ENCODE data around the gene FZD4.

The FZD4 gene

GRCh38 chr11:86906198-86906597, 49.0 kb downstream of the FZD4 start:
- H3K27ac ChIP-seq (ENCODE audit: extremely low read depth, low read depth, low read length) = no peak overlapping the region
- TF ChIP-seq ZNF623 (tag by site-specific recombination; IDR thresholded peaks at IDR 0.05) (no peak), ZNF777 (tag by site-specific recombination; IDR thresholded peaks at IDR 0.05; ENCODE audit: borderline replicate concordance) (no peak)
- no peaks in the 10 kb centered on the region for H3K36me3 ChIP-seq (ENCODE audit: control insufficient read depth in 2 of 2, insufficient read depth in 1 of 2, low read length in 2 of 2)
- CTCF ChIA-PET = interaction anchor here (0.6 to 4.6 kb wide), 2 partner anchors 36 to 79 kb away, joined by 3 to 16 read pairs; no protein-coding TSS in a partner anchor
- H3K9me3 ChIP-seq (ENCODE audit: control insufficient read depth, insufficient read depth, low read depth, low read length) = no peaks in the 10 kb centered on the region
- no peak overlapping the region for H3K4me3 ChIP-seq (ENCODE audit: low read depth, low read length)
- POLR2A ChIA-PET = no interaction called here
- no peaks in the 10 kb centered on the region for H3K4me1 ChIP-seq (ENCODE audit: control insufficient read depth, insufficient read depth, low read length)

DNA sequence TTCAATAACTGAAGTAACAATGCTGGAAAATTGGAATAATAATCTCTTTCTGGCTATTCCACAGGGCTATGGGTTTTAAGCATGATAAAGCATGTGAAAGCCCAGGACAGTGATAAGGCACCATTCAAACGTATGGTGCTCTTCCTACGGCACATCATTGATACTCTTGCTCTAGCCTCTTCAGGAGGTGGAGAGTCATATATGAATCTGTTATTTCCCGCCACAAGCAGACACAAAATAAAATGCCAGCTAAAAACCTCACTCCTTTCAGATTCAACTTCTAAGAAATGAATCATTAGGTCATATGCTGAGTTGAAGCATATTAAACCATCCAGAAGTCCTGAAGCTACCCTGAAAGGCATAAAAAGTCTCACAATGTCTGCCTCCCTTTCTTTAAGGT, 49.9 kb downstream of the FZD4 start:
- Histone ChIP-seq H3K4me3 (ENCODE audit: low read depth, low read length) (no peak overlapping the region), H3K27ac (ENCODE audit: extremely low read depth, low read depth, low read length) (no peak overlapping the region), H3K9me3 (ENCODE audit: control insufficient read depth, insufficient read depth, low read depth, low read length) (no peaks in the 10 kb centered on the region), H3K36me3 (ENCODE audit: control insufficient read depth in 2 of 2, insufficient read depth in 1 of 2, low read length in 2 of 2) (no peaks in the 10 kb centered on the region), H3K4me1 (ENCODE audit: control insufficient read depth, insufficient read depth, low read length) (no peaks in the 10 kb centered on the region)
- POLR2A ChIA-PET = no interaction called here
- CTCF ChIA-PET = interaction anchor here (0.6 to 4.6 kb wide), 5 partner anchors 9 to 511 kb away, joined by 3 to 16 read pairs (median 4); no protein-coding TSS in a partner anchor
- TF ChIP-seq, protein P1, sequence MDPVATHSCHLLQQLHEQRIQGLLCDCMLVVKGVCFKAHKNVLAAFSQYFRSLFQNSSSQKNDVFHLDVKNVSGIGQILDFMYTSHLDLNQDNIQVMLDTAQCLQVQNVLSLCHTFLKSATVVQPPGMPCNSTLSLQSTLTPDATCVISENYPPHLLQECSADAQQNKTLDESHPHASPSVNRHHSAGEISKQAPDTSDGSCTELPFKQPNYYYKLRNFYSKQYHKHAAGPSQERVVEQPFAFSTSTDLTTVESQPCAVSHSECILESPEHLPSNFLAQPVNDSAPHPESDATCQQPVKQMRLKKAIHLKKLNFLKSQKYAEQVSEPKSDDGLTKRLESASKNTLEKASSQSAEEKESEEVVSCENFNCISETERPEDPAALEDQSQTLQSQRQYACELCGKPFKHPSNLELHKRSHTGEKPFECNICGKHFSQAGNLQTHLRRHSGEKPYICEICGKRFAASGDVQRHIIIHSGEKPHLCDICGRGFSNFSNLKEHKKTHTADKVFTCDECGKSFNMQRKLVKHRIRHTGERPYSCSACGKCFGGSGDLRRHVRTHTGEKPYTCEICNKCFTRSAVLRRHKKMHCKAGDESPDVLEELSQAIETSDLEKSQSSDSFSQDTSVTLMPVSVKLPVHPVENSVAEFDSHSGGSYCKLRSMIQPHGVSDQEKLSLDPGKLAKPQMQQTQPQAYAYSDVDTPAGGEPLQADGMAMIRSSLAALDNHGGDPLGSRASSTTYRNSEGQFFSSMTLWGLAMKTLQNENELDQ (tag by site-specific recombination; IDR thresholded peaks at IDR 0.05; ENCODE audit: low read depth) = no peak
- no peak for TF ChIP-seq ZNF202 (tag by site-specific recombination; IDR thresholded peaks at IDR 0.05; ENCODE audit: borderline replicate concordance)
- no peak for TF ChIP-seq ZNF677 (tag by site-specific recombination; IDR thresholded peaks at IDR 0.05)
- TF ChIP-seq ZNF157 (tag by site-specific recombination; IDR thresholded peaks at IDR 0.05) = no peak
- TF ChIP-seq ZNF274 (IDR thresholded peaks at IDR 0.05; ENCODE audit: low read length) = no peak
- no peak for TF ChIP-seq ZNF274 (tag by site-specific recombination; IDR thresholded peaks at IDR 0.05; ENCODE audit: borderline replicate concordance)
- TF ChIP-seq ZBTB10 (tag by site-specific recombination; IDR thresholded peaks at IDR 0.05) = no peak
- TF ChIP-seq ZNF391 (tag by site-specific recombination; IDR thresholded peaks at IDR 0.05; ENCODE audit: borderline replicate concordance, low read depth) = no peak
- TF ChIP-seq ZNF138 (tag by site-specific recombination; IDR thresholded peaks at IDR 0.05; ENCODE audit: borderline replicate concordance) = no peak
- TF ChIP-seq, protein P2, sequence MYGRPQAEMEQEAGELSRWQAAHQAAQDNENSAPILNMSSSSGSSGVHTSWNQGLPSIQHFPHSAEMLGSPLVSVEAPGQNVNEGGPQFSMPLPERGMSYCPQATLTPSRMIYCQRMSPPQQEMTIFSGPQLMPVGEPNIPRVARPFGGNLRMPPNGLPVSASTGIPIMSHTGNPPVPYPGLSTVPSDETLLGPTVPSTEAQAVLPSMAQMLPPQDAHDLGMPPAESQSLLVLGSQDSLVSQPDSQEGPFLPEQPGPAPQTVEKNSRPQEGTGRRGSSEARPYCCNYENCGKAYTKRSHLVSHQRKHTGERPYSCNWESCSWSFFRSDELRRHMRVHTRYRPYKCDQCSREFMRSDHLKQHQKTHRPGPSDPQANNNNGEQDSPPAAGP (tag by site-specific recombination; IDR thresholded peaks at IDR 0.05) = no peak
- no peak for TF ChIP-seq ZNF596 (tag by site-specific recombination; IDR thresholded peaks at IDR 0.05)
- TF ChIP-seq PRDM4 (tag by site-specific recombination; IDR thresholded peaks at IDR 0.05) = no peak
- no peak for TF ChIP-seq ZNF324 (tag by site-specific recombination; IDR thresholded peaks at IDR 0.05)
- no peak for TF ChIP-seq ZBTB7A (tag by site-specific recombination; IDR thresholded peaks at IDR 0.05; ENCODE audit: low read depth)
- TF ChIP-seq ZNF843 (tag by site-specific recombination; IDR thresholded peaks at IDR 0.05) = no peak
- TF ChIP-seq ZFP41 (tag by site-specific recombination; IDR thresholded peaks at IDR 0.05; ENCODE audit: borderline replicate concordance) = no peak
- no peak for TF ChIP-seq ZNF354C (tag by site-specific recombination; IDR thresholded peaks at IDR 0.05; ENCODE audit: borderline replicate concordance, low read depth)

All from HEK293 (cell line).